ENCODE results near the gene ACTBL2.
"Not testable (repeated sequence)": the region's sequence is repeated elsewhere in the genome, so short reads cannot be mapped to it uniquely, and the experiment has no call there.

ACTBL2 gene

GRCh38 chr5:57478826-57479225 is 3.8 kb downstream of the ACTBL2 start:
- CTCF ChIA-PET: interaction anchor here (0.8 to 2.0 kb wide), 2 partner anchors 20 to 181 kb away, joined by 3 to 7 read pairs; no protein-coding TSS in a partner anchor
- POLR2A ChIA-PET: no interaction called here
- TF ChIP-seq CTCF (IDR thresholded peaks at IDR 0.05; ENCODE audit: control extremely low read depth, extremely low read depth, low read depth, missing control alignments): no peak
- no peak for DNase-seq (ENCODE audit: extremely low spot score)

DNA sequence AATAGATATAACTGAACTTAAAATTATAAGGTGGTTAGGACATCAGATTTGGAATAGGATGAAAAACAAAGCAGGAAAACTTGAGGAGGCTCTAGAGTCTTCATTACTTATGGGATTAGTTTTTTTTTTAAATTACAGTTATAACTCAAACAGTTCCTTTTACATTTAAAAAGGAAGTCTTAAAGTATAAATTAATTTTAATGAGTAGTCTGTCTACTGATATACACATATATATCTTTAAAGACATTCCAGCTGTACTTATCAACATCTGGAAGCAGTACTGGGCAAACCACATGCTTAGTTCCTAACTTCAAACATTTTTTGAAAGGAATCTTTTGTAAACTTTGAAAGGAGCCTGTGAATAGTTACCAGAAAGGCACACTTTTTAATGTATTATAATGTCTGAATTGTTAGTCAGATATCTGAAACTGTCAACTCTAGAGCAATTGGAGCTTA is 6.0 kb downstream of the ACTBL2 start:
- TF ChIP-seq CTCF (IDR thresholded peaks at IDR 0.05; ENCODE audit: control extremely low read depth, extremely low read depth, low read depth, missing control alignments): no peak
- DNase-seq (ENCODE audit: extremely low spot score): no peak
- POLR2A ChIA-PET: no interaction called here
- CTCF ChIA-PET: no interaction called here

GRCh38 chr5:57470339-57470738 is 12.3 kb downstream of the ACTBL2 start:
- no peak for DNase-seq (ENCODE audit: extremely low spot score)
- TF ChIP-seq CTCF (IDR thresholded peaks at IDR 0.05; ENCODE audit: control extremely low read depth, extremely low read depth, low read depth, missing control alignments): no peak
- CTCF ChIA-PET: interaction anchor here (1.1 to 2.2 kb wide), 12 partner anchors 9 to 172 kb away, joined by 3 to 11 read pairs (median 4); no protein-coding TSS in a partner anchor
- POLR2A ChIA-PET: no interaction called here

GRCh38 chr5:57468481-57469163 is 14.0 kb downstream of the ACTBL2 start:
- no peak for TF ChIP-seq CTCF (IDR thresholded peaks at IDR 0.05; ENCODE audit: control extremely low read depth, extremely low read depth, low read depth, missing control alignments)
- ChIA-PET CTCF (interaction anchor here (1.5 to 2.2 kb wide), 5 partner anchors 7 to 31 kb away, joined by 4 to 11 read pairs (median 6); no protein-coding TSS in a partner anchor), POLR2A (no interaction called here)
- DNase-seq (ENCODE audit: extremely low spot score): no peak

DNA sequence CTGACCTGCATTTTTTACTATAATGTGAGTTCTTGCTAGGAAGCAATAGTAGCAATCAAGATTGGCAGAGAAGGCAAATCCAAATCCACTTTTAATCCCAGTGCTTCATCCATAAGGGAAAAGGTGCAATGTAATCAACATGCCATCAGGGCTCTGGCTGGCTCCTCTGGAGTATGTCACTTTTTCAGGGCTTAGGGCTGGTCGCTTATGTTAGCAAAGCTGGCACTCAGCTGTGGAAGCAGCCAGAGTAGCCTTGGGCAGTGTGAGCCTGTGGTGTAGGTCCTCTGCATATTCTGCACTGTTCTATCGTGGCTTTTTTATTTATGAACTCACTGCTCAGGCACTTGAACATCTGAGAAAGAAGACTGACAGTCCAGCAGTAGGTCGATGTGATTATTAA is 16.1 kb downstream of the ACTBL2 start:
- no peak for DNase-seq (ENCODE audit: extremely low spot score)
- ChIA-PET POLR2A (no interaction called here), CTCF (interaction anchor here (0.9 kb wide), 1 partner anchor 32 kb away, joined by 4 read pairs; no protein-coding TSS in a partner anchor)
- TF ChIP-seq CTCF (IDR thresholded peaks at IDR 0.05; ENCODE audit: control extremely low read depth, extremely low read depth, low read depth, missing control alignments): no peak

DNA sequence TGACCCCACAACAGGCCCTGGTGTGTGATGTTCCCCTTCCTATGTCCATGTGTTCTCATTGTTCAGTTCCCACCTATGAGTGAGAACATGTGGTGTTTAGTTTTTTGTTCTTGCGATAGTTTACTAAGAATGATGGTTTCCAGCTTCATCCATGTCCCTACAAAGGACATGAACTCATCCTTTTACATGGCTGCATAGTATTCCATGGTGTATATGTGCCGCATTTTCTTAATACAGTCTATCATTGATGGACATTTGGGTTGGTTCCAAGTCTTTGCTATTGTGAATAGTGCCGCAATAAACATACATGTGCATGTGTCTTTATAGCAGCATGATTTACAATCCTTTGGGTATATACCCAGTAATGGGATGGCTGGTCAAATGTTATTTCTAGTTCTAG is 22.6 kb downstream of the ACTBL2 start:
- DNase-seq (ENCODE audit: extremely low spot score); CTCF ChIA-PET; POLR2A ChIA-PET: not testable (repeated sequence)

GRCh38 chr5:57458443-57458842 is 24.2 kb downstream of the ACTBL2 start:
- no peak for DNase-seq (ENCODE audit: extremely low spot score)
- ChIA-PET CTCF (interaction anchor here (1.2 kb wide), 1 partner anchor 11 kb away, joined by 4 read pairs; no protein-coding TSS in a partner anchor), POLR2A (interaction anchor here (0.7 kb wide), 1 partner anchor 249 kb away, joined by 5 read pairs; no protein-coding TSS in a partner anchor)
- TF ChIP-seq CTCF (IDR thresholded peaks at IDR 0.05; ENCODE audit: control extremely low read depth, extremely low read depth, low read depth, missing control alignments): no peak
